ENCODE measurements around the gene PHKG2. TPM values are rescaled to one million over a fixed set of nuclear protein-coding genes. Genes with fewer than 3 reads are reported as not detected.

The PHKG2 gene, protein sequence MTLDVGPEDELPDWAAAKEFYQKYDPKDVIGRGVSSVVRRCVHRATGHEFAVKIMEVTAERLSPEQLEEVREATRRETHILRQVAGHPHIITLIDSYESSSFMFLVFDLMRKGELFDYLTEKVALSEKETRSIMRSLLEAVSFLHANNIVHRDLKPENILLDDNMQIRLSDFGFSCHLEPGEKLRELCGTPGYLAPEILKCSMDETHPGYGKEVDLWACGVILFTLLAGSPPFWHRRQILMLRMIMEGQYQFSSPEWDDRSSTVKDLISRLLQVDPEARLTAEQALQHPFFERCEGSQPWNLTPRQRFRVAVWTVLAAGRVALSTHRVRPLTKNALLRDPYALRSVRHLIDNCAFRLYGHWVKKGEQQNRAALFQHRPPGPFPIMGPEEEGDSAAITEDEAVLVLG
- 10 to 100 TPM; 33.2 to 57.8 (median 46.7) TPM for total RNA-seq
- polyA plus RNA-seq: 10 to 100 TPM; 37.2 to 43.5 TPM
- total RNA-seq: 22.1 reads per million, percentile 52 among the genes with 10 or more reads in this experiment

DNA sequence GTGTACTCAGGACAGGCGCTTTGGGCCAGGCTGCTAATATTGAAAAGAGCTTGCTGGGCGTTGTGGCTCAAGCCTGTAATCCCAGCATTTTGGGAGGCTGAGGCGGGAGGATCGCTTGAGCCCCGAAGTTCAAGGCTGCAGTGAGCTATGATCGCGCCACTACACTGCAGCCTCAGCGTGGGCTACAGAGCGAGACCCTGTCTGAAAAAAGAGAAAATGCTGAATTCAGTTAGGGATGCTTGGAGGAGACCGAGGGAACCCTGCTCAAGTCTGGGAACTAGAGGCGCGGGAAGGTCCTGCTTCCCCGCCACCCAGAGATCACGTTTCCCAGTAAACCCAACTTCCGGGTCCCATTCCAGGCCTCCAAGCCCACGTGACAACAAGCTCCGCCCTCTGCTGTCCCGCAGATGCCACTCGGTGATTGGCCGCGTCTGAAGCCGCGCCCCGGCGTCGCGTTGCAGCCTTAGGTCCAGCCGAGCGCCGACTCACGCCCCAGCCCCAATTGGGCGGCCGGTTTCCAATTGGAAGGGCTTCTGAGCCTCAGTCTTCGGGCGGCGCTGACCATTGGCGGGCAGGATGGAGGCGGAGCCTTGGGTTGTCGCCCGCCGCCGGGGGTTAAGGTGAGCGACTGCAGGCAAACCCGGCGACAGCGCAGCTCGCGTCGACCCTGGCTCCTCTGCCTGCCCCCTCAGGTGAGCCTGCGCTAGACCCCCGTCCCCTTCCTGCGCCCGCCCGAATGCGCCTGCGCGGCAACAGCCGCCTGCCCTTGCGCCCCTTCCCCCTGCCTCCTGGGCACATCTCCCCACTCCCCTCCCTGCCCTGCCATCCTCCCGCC, at the start of gene PHKG2:
Gene PHKG2, plus strand, starts transcription at position 627 of the 835 bp plus-strand sequence. CDS start 396 bp downstream, outside the sequence.
- Mint-ChIP-seq H3K27me3 (no peaks in the 10 kb centered on the region), H3K9me3 (peaks cover 0 to 3% (median 0%) of the 10 kb centered on the region in 11 donors), H3K27ac (peak within 1 kb of the TSS; percentile 82 to 95 (median 90)), H3K36me3 (peaks cover 5 to 18% (median 16%) of the 10 kb centered on the region in 5 donors), H3K4me1 (peaks cover 18 to 29% (median 27%) of the 10 kb centered on the region in 7 donors), H3K4me3 (peak within 1 kb of the TSS; percentile 78 to 98 (median 90))
- ChIA-PET POLR2A (interaction anchor here (0.6 to 4.4 kb wide), 24 partner anchors 11 to 1592 kb away, joined by 3 to 18 read pairs (median 5); partner anchors contain the start of genes CFAP119, FBRS, ZNF629 and ZNF688), CTCF (interaction anchor here (1.5 kb wide), 1 partner anchor 67 kb away, joined by 4 read pairs; no protein-coding TSS in a partner anchor)
- Histone ChIP-seq H3K9me3 (ENCODE audit: control insufficient read depth in 2 of 3, low read length in 3 of 3) (no peaks in the 10 kb centered on the region), H3K4me3 (ENCODE audit: low read length) (peak within 1 kb of the TSS; percentile 51), H3K27me3 (ENCODE audit: control insufficient read depth in 2 of 2, insufficient read depth in 2 of 2, low read length in 2 of 2) (no peaks in the 10 kb centered on the region), H3K4me1 (ENCODE audit: control insufficient read depth in 2 of 2, insufficient read depth in 2 of 2, low read length in 2 of 2) (peaks cover 4 to 6% of the 10 kb centered on the region in 2 donors), H3K27ac (ENCODE audit: low read depth, low read length) (peak within 1 kb of the TSS; percentile 75), H3K36me3 (ENCODE audit: control insufficient read depth in 2 of 3, insufficient read depth in 3 of 3, low read length in 3 of 3) (peaks cover 0 to 21% (median 0%) of the 10 kb centered on the region in 3 experiments)
- DNase-seq: peak; percentile 82 to 95 (median 92)
- ATAC-seq: peak; percentile 99
- intact Hi-C loops (cut with micrococcal nuclease): loop anchor here (1.0 to 2.0 kb wide), 9 partner anchors 14 to 711 kb away; partner anchors contain the start of genes CFAP119 (in 2 of the 2), FBRS (in 2 of the 2), RNF40 (in 2 of the 2) and ARMC5 (in 1 of the 2)

DNA sequence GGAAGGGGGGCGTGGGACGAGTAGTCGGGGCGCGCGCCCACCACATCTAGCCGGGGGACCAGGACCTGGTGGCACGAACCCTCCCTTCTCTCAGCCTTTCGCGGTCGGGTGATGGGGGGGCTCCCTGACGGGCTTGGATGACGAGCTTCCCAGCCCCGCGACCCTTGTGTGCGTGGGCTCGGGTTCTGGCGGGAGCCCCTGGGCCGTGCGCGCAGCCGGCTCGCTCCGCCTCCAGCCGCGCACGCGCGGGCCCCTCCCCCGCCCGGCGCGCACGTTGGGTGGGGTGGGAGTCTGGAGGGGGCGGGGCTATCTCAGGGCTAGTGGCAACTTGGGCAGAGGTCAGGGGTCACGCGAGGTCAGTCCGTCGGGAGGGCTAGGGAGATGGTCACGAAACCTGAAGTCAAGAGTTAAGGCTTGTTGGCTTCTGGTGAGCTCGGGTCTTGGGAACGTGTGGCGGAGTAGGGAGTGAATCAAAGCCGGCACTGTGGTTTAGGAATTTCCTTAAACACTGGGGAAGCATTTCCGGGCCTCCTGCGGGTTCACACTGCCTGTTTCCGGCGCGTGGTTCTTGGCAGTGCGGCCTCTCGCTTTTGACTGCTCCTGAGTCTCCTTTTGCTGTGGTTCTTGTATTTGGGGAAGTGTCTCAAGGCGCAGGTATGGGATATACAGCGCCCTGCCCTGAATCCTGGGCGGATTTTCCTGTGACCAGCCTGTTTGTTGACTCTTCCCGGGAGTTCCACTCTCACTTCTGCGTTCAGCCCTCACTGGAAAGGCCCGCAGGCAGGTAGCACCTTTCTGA, 49.2 kb upstream of the PHKG2 start, which contains the start of gene SRCAP:
Gene SRCAP, plus strand, starts transcription at position 356 of the 799 bp plus-strand sequence. CDS start 1,654 bp downstream, outside the sequence.
- Mint-ChIP-seq H3K9me3 (peaks cover 0 to 3% (median 0%) of the 10 kb centered on the region in 11 donors), H3K27ac (peak within 1 kb of the TSS; percentile 99 to 100 (median 100)), H3K4me1 (peaks cover 20 to 42% (median 34%) of the 10 kb centered on the region in 7 donors), H3K4me3 (peak within 1 kb of the TSS; percentile 87 to 99 (median 98)), H3K36me3 (peaks cover 3 to 20% (median 4%) of the 10 kb centered on the region in 5 donors), H3K27me3 (no peaks in the 10 kb centered on the region)
- ChIA-PET CTCF (interaction anchor here (0.7 kb wide), 1 partner anchor 41 kb away, joined by 3 read pairs; the partner anchor contains the start of gene FBRS), POLR2A (interaction anchor here (0.6 to 6.2 kb wide), 8 partner anchors 10 to 1170 kb away, joined by 3 to 113 read pairs (median 4); partner anchors contain the start of gene FBRS)
- peak within 1 kb of the TSS; percentile 99 for H3K27ac ChIP-seq (ENCODE audit: low read depth, low read length)
- H3K4me1 ChIP-seq (ENCODE audit: control insufficient read depth in 2 of 2, insufficient read depth in 2 of 2, low read length in 2 of 2): peaks cover 15 to 27% of the 10 kb centered on the region in 2 donors
- ATAC-seq (peak; percentile 44), DNase-seq (peak in 8 of 9 donors; percentile 71 to 91 (median 78))
- peak within 1 kb of the TSS; percentile 86 for H3K4me3 ChIP-seq (ENCODE audit: low read length)
- H3K27me3 ChIP-seq (ENCODE audit: control insufficient read depth in 2 of 2, insufficient read depth in 2 of 2, low read length in 2 of 2): no peaks in the 10 kb centered on the region
- intact Hi-C loops (cut with micrococcal nuclease): loop anchor here (1.0 to 10.0 kb wide), 26 partner anchors 18 to 758 kb away; partner anchors contain the start of genes FBRS (in 2 of the 2), PHKG2 (in 2 of the 2), PRR14 (in 2 of the 2) and ZNF785 (in 2 of the 2)
- H3K36me3 ChIP-seq (ENCODE audit: control insufficient read depth in 2 of 3, insufficient read depth in 3 of 3, low read length in 3 of 3): peaks cover 10 to 36% (median 11%) of the 10 kb centered on the region in 3 experiments
- H3K9me3 ChIP-seq (ENCODE audit: control insufficient read depth in 2 of 3, low read length in 3 of 3): no peaks in the 10 kb centered on the region

DNA sequence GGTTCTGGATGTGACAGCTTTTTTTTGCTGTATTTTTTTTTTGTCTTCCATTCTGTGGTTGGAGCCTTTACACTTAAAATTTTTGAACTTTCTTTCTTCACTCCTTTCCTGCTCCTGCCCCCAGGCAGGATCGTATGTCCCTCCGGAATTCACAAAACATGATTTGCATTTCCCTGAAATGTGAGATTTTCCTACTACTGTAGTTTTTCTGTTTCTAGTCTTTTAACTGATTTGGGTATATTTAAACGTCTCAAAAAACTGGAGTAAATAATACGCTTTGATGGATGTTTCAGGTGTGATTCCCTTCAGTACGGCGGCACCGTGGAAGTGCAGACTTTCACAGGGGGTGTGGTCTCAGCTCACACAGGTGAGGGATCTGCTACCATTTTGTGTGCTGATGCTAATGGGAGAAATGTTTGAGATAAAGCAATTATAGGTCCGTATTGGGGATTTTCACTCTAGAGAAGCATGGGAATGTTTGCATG, 48.6 kb upstream of the PHKG2 start:
- Mint-ChIP-seq H3K27me3 (no peaks in the 10 kb centered on the region), H3K36me3 (peaks cover 3 to 23% (median 4%) of the 10 kb centered on the region in 5 donors), H3K4me1 (peaks cover 19 to 40% (median 32%) of the 10 kb centered on the region in 7 donors), H3K27ac (peak overlapping the region; percentile 95 to 100 (median 99)), H3K4me3 (peak overlapping the region; percentile 87 to 99 (median 98)), H3K9me3 (peaks cover 0 to 3% (median 0%) of the 10 kb centered on the region in 11 donors)
- Histone ChIP-seq H3K9me3 (ENCODE audit: control insufficient read depth in 2 of 3, low read length in 3 of 3) (no peaks in the 10 kb centered on the region), H3K36me3 (ENCODE audit: control insufficient read depth in 2 of 3, insufficient read depth in 3 of 3, low read length in 3 of 3) (peaks cover 15 to 42% (median 17%) of the 10 kb centered on the region in 3 experiments), H3K4me1 (ENCODE audit: control insufficient read depth in 2 of 2, insufficient read depth in 2 of 2, low read length in 2 of 2) (peaks cover 15 to 27% of the 10 kb centered on the region in 2 donors), H3K4me3 (ENCODE audit: low read length) (peak overlapping the region; percentile 86), H3K27me3 (ENCODE audit: control insufficient read depth in 2 of 2, insufficient read depth in 2 of 2, low read length in 2 of 2) (no peaks in the 10 kb centered on the region), H3K27ac (ENCODE audit: low read depth, low read length) (peak overlapping the region; percentile 99)
- DNase-seq (no peak), ATAC-seq (no peak)
- POLR2A ChIA-PET: interaction anchor here (1.0 to 2.4 kb wide), 3 partner anchors 10 to 114 kb away, joined by 3 to 10 read pairs (median 5); partner anchors contain the start of gene ZNF785
- intact Hi-C loops (cut with micrococcal nuclease): loop anchor here in 1 of 2 donors (2.0 to 10.0 kb wide), 8 partner anchors 17 to 758 kb away; partner anchors contain the start of genes ARMC5, FUS, SETD1A and TBX6
- CTCF ChIA-PET: no interaction called here

DNA sequence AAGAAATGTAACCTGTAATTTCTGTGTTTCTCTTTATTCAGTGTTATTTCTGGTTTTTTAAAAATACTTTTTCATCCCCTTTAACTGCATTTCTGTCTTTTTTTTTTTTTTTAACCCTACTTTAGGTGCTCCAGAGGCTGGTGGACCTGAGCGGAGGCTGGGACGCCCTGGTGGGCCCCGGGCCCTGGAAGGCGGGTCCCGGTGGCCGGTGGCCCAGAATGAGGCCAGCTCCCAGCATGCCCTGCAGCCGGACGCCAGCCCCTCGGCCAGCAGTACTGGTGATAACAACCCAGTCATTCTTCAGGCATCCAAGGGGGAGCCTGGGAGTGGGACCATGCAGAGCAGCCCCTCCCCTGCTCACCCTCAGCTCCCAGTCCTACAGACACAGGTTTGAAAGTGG, 47.7 kb upstream of the PHKG2 start:
- Histone ChIP-seq H3K4me3 (ENCODE audit: low read length) (no peak overlapping the region), H3K4me1 (ENCODE audit: control insufficient read depth in 2 of 2, insufficient read depth in 2 of 2, low read length in 2 of 2) (peaks cover 15 to 27% of the 10 kb centered on the region in 2 donors), H3K9me3 (ENCODE audit: control insufficient read depth in 2 of 3, low read length in 3 of 3) (no peaks in the 10 kb centered on the region), H3K36me3 (ENCODE audit: control insufficient read depth in 2 of 3, insufficient read depth in 3 of 3, low read length in 3 of 3) (peaks cover 15 to 49% (median 20%) of the 10 kb centered on the region in 3 experiments), H3K27me3 (ENCODE audit: control insufficient read depth in 2 of 2, insufficient read depth in 2 of 2, low read length in 2 of 2) (no peaks in the 10 kb centered on the region), H3K27ac (ENCODE audit: low read depth, low read length) (no peak overlapping the region)
- DNase-seq (no peak), ATAC-seq (no peak)
- H3K27ac Mint-ChIP-seq: peak overlapping the region in 4 of 9 donors; percentile 48 to 100 (median 98)
- peaks cover 0 to 3% (median 0%) of the 10 kb centered on the region in 11 donors for H3K9me3 Mint-ChIP-seq
- ChIA-PET CTCF (no interaction called here), POLR2A (interaction anchor here (0.7 to 2.4 kb wide), 4 partner anchors 9 to 115 kb away, joined by 3 to 10 read pairs (median 4); partner anchors contain the start of gene ZNF785)
- peak overlapping the region in 7 of 10 donors; percentile 87 to 99 (median 99) for H3K4me3 Mint-ChIP-seq
- H3K27me3 Mint-ChIP-seq: no peaks in the 10 kb centered on the region
- peaks cover 3 to 23% (median 4%) of the 10 kb centered on the region in 5 donors for H3K36me3 Mint-ChIP-seq
- H3K4me1 Mint-ChIP-seq: peaks cover 19 to 39% (median 29%) of the 10 kb centered on the region in 7 donors
- intact Hi-C loops (cut with micrococcal nuclease): no loop called here

DNA sequence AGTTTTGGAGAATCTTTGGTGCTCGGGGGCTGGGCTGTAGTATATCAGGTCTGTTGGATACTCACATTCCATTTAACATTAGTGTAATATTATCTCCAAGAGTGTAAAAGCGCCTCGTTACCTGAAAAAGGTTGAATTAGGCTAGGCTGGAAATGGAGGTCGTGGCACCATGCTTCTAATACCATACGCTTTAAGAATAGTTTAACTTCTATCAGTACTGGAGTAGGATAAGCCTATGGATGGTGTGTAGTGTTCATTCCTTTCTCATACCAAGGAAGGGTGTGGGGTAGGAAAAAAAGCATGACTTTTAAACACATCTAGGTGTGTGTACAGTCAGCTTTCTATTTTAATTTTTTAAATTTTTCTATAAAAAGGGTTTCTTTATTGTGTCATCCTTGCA, 47.3 kb upstream of the PHKG2 start:
- H3K9me3 ChIP-seq (ENCODE audit: control insufficient read depth in 2 of 3, low read length in 3 of 3): no peaks in the 10 kb centered on the region
- intact Hi-C loops (cut with micrococcal nuclease): no loop called here
- no peak for ATAC-seq
- Mint-ChIP-seq H3K27me3 (no peaks in the 10 kb centered on the region), H3K36me3 (peaks cover 3 to 23% (median 4%) of the 10 kb centered on the region in 5 donors), H3K4me1 (peaks cover 19 to 39% (median 29%) of the 10 kb centered on the region in 7 donors), H3K9me3 (peaks cover 0 to 3% (median 0%) of the 10 kb centered on the region in 11 donors), H3K27ac (peak overlapping the region in 3 of 9 donors; percentile 48 to 56 (median 56)), H3K4me3 (peak overlapping the region in 3 of 10 donors; percentile 1 to 33 (median 17))
- H3K27me3 ChIP-seq (ENCODE audit: control insufficient read depth in 2 of 2, insufficient read depth in 2 of 2, low read length in 2 of 2): no peaks in the 10 kb centered on the region
- H3K36me3 ChIP-seq (ENCODE audit: control insufficient read depth in 2 of 3, insufficient read depth in 3 of 3, low read length in 3 of 3): peaks cover 17 to 54% (median 22%) of the 10 kb centered on the region in 3 experiments
- H3K27ac ChIP-seq (ENCODE audit: low read depth, low read length): no peak overlapping the region
- CTCF ChIA-PET: interaction anchor here (0.6 kb wide), 1 partner anchor 17 kb away, joined by 3 read pairs; no protein-coding TSS in a partner anchor
- DNase-seq: no peak
- H3K4me3 ChIP-seq (ENCODE audit: low read length): no peak overlapping the region
- H3K4me1 ChIP-seq (ENCODE audit: control insufficient read depth in 2 of 2, insufficient read depth in 2 of 2, low read length in 2 of 2): peaks cover 15 to 27% of the 10 kb centered on the region in 2 donors
- POLR2A ChIA-PET: interaction anchor here (0.7 to 1.0 kb wide), 3 partner anchors 47 to 95 kb away, joined by 3 to 4 read pairs (median 3); no protein-coding TSS in a partner anchor

All from naive thymus-derived CD4-positive, alpha-beta T cell (primary cell).